SKM-1 treated with dmso at 0.1 percent for 144 hours (cell line): ENCODE measurements around the gene CLASRP.

Experiments
- DNase-seq: peaks from one replicate; lab custom pipeline; 2025; ENCODE audit not compliant: unreplicated experiment; lab: John Stamatoyannopoulos, UW

CLASRP gene

GRCh38 chr19:45059258-45059965 is 20.6 kb downstream of the CLASRP start:
- peak; percentile 32 for DNase-seq

- DNase-seq: no peak
Observed at GRCh38 chr19:45061965-45062364, 23.1 kb downstream of the CLASRP start.

GRCh38 chr19:45063851-45064801 is 25.3 kb downstream of the CLASRP start:
- DNase-seq: no peak

- no peak for DNase-seq
Observed at GRCh38 chr19:45066921-45067661, 28.2 kb downstream of the CLASRP start.

- DNase-seq: no peak
Observed at GRCh38 chr19:45068041-45068440, 29.2 kb downstream of the CLASRP start.

- no peak for DNase-seq
Observed at GRCh38 chr19:45069056-45069455, 30.2 kb downstream of the CLASRP start.

GRCh38 chr19:45070214-45070613 is 31.4 kb downstream of the CLASRP start:
- DNase-seq: no peak

GRCh38 chr19:45070861-45071544 is 32.2 kb downstream of the CLASRP start:
- no peak for DNase-seq

GRCh38 chr19:45071545-45071938 is 32.7 kb downstream of the CLASRP start:
- DNase-seq: no peak

- no peak for DNase-seq
Observed at GRCh38 chr19:45071969-45072790, 33.3 kb downstream of the CLASRP start.

GRCh38 chr19:45074744-45075300 is 36.0 kb downstream of the CLASRP start:
- no peak for DNase-seq

GRCh38 chr19:45075301-45076028 is 36.6 kb downstream of the CLASRP start:
- DNase-seq: peak; percentile 75

GRCh38 chr19:45076029-45076850 is 37.4 kb downstream of the CLASRP start, which contains the start of gene ZNF296:
ZNF296 (minus strand) TSS chr19:45076478; CDS start chr19:45076373, 105 bp downstream.
- DNase-seq: peak; percentile 23

GRCh38 chr19:45076851-45077730 is 38.2 kb downstream of the CLASRP start:
- DNase-seq: no peak

GRCh38 chr19:45078390-45079062 is 39.7 kb downstream of the CLASRP start:
- peak; percentile 2 for DNase-seq
